PFSK-1 (cell line): Measurements from ENCODE around the gene ATP6V0A1.
A peak's percentile ranks its signal among the peaks of the same experiment; 100 is the strongest.

Experiments
- FOXP2 ChIP-seq: optimal IDR thresholded peaks from 2 replicates; pipeline ENCODE3; 2011; ENCODE audit warnings: borderline replicate concordance, control low read depth, inconsistent platforms; ENCODE audit not compliant: insufficient read depth; ENCODE audit errors: extremely low read length, extremely low read depth
- POLR2AphosphoS5 ChIP-seq: IDR thresholded peaks from 2 replicates; pipeline ENCODE4 v1.6.1; 2012; ENCODE audit warnings: low read depth, mild to moderate bottlenecking, control low read depth, low read length, moderate library complexity
- SIN3A ChIP-seq: IDR thresholded peaks from 2 replicates; pipeline ENCODE4 v1.6.1; 2012; ENCODE audit warnings: mild to moderate bottlenecking, low read length, moderate library complexity, borderline replicate concordance; ENCODE audit not compliant: insufficient read depth
- TAF1 ChIP-seq: IDR thresholded peaks from 2 replicates; pipeline ENCODE4 v1.6.1; 2012; ENCODE audit warnings: low read length, control low read depth, borderline replicate concordance; ENCODE audit not compliant: insufficient read depth
- TF ChIP-seq, protein P1 (sequence below), 2 experiments: IDR thresholded peaks; 2 replicates each; pipeline versions ENCODE4 v1.6.1 to v1.8.0; 2011 to 2012; ENCODE audit warnings: low read depth in 2 of 2, low read length in 2 of 2, control low read depth in 1 of 2, inconsistent platforms in 1 of 2, mild to moderate bottlenecking in 1 of 2, moderate library complexity in 1 of 2; ENCODE audit not compliant: insufficient read depth in 1 of 2

ATP6V0A1 gene

DNA sequence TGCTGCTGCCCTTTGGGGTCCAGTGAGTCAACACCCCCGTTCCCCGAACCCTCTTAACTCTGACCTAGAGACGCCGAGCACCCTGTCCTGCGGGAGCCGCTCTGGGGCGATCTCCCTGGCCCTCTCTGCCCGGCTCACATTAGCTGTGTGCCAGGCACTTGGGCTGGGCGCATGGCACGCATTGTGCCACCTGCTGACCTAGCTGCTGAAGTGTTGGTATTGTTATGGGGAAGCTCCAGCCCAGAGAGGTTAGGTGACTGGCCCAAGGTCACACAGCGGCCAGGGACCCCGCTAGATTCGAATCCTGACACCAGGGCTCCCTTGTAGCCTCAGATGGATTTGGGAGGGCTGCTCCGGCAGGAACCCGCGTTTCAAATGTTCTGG lies 95.2 kb downstream of the ATP6V0A1 start:
- TF ChIP-seq FOXP2 (no peak), TAF1 (no peak), POLR2AphosphoS5 (no peak), SIN3A (no peak)
- TF ChIP-seq, protein P1, sequence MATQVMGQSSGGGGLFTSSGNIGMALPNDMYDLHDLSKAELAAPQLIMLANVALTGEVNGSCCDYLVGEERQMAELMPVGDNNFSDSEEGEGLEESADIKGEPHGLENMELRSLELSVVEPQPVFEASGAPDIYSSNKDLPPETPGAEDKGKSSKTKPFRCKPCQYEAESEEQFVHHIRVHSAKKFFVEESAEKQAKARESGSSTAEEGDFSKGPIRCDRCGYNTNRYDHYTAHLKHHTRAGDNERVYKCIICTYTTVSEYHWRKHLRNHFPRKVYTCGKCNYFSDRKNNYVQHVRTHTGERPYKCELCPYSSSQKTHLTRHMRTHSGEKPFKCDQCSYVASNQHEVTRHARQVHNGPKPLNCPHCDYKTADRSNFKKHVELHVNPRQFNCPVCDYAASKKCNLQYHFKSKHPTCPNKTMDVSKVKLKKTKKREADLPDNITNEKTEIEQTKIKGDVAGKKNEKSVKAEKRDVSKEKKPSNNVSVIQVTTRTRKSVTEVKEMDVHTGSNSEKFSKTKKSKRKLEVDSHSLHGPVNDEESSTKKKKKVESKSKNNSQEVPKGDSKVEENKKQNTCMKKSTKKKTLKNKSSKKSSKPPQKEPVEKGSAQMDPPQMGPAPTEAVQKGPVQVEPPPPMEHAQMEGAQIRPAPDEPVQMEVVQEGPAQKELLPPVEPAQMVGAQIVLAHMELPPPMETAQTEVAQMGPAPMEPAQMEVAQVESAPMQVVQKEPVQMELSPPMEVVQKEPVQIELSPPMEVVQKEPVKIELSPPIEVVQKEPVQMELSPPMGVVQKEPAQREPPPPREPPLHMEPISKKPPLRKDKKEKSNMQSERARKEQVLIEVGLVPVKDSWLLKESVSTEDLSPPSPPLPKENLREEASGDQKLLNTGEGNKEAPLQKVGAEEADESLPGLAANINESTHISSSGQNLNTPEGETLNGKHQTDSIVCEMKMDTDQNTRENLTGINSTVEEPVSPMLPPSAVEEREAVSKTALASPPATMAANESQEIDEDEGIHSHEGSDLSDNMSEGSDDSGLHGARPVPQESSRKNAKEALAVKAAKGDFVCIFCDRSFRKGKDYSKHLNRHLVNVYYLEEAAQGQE (IDR thresholded peaks at IDR 0.05; ENCODE audit: insufficient read depth in 1 of 2, low read depth in 2 of 2, low read length in 2 of 2), result no peak

DNA sequence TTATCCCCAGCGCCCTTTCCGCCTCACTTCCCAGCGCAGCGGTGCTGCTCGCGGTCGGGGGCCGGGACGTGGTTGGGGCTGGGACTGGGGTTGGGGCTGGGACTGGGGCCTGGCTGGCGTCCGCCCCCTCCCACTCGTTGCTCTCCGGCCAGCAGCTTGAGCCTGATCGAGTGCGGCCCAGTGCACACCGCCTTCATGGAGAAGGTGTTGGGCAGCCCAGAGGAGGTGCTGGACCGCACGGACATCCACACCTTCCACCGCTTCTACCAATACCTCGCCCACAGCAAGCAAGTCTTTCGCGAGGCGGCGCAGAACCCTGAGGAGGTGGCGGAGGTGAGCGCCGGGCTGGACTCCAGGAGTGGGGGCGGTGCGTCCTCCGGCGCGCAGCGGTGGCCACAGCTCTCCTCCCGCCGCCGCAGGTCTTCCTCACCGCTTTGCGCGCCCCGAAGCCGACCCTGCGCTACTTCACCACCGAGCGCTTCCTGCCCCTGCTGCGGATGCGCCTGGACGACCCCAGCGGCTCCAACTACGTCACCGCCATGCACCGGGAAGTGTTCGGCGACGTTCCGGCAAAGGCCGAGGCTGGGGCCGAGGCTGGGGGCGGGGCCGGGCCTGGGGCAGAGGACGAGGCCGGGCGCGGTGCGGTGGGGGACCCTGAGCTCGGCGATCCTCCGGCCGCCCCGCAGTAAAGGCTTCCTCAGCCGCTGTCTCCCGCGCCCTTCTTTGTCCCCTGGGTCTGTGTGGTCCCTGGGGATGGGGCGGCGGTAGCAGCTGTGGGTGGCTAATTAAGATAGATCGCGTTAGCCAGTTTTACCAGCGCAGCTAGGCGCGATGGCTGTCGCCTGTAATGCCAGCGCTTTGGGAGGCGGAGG lies 95.8 kb downstream of the ATP6V0A1 start:
- peak; percentile 90 for TF ChIP-seq POLR2AphosphoS5
- peak; percentile 95 for TF ChIP-seq TAF1
- TF ChIP-seq SIN3A, result peak; percentile 91
- TF ChIP-seq FOXP2, result peak; percentile 42
- TF ChIP-seq, protein P1 (IDR thresholded peaks at IDR 0.05; ENCODE audit: insufficient read depth in 1 of 2, low read depth in 2 of 2, low read length in 2 of 2), result peak in 1 of 2 experiments; percentile 70; a peak in 2 of 4 replicates

DNA sequence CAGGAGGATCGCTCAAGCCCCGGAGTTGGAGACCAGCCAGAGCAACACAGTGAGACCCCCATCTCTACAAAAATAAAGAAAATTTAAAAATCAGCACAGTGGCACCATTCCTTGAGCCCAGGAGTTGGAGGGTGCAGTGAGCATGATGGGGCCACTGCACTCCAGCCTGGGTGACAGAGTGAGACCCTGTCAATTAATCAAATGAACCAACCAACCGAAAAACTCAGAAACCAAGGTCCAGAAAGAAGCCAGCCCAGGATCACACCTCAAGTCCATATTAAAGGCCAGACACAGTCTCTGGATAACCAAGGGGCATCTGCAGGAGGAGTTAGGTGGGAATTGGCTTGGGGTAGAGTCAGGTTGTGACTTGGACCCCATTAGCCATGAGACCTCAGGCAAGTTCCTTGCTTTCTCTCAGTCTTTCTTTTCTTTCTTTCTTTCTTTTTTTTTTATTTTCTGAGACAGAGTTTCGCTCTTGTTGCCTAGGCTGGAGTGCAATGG lies 96.5 kb downstream of the ATP6V0A1 start:
- TF ChIP-seq POLR2AphosphoS5 (no peak), TAF1 (no peak), FOXP2 (no peak), SIN3A (no peak)
- TF ChIP-seq, protein P1 (IDR thresholded peaks at IDR 0.05; ENCODE audit: insufficient read depth in 1 of 2, low read depth in 2 of 2, low read length in 2 of 2), result no peak

DNA sequence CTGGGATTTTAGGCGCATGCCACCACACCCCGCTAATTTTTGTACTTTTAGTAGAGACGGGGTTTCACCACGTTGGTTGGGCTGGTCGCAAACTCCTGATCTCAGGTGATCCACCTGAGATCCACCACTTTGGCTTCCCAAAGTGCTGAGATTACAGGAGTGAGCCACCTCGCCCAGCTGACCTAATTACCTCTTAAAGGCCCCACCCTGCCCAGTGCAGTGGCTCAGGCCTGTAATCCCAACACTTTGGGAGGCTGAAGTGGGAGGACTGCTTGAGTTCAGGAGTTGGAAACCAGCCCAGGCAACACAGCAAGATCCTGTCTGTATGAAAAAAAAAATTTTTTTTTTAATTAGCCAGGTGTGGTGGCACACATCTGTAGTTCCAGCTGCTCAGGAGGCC lies 100.4 kb downstream of the ATP6V0A1 start:
- TF ChIP-seq, protein P1 (IDR thresholded peaks at IDR 0.05; ENCODE audit: insufficient read depth in 1 of 2, low read depth in 2 of 2, low read length in 2 of 2), result no peak
- TF ChIP-seq FOXP2 (no peak), TAF1 (no peak), POLR2AphosphoS5 (no peak), SIN3A (no peak)
